HEK293 (cell line): ENCODE data around the gene EHD2.
"Not testable (repeated sequence)": the region's sequence is repeated elsewhere in the genome, so short reads cannot be mapped to it uniquely, and the experiment has no call there.

ENCODE experiments used
- CTCF ChIA-PET: fragments of 350-600 bp; formaldehyde crosslinking; extraction: SDS; loops from one replicate; lab custom pipeline; 2021; ENCODE audit warnings: antibody characterized with exemption; lab: Yijun Ruan, JAX
- POLR2A ChIA-PET: fragments of 300-600 bp; formaldehyde crosslinking; extraction: SDS; loops from one replicate; lab custom pipeline; 2020; ENCODE audit warnings: antibody characterized with exemption, inconsistent platforms; lab: Yijun Ruan, JAX
- H3K27ac ChIP-seq: fragments of 200-500 bp; sonication (Bioruptor generic); 2 replicates; pipeline ENCODE4 v1.5.1; 2014; ENCODE audit warnings: low read depth, low read length, control low read depth, inconsistent platforms; ENCODE audit errors: extremely low read depth
- H3K36me3 ChIP-seq, 2 experiments: fragments of 200-500 bp in 1 of 2; sonication (Bioruptor generic) in 1 of 2; 1 replicate in 1 of 2; 2 replicates in 1 of 2; pipeline ENCODE4 v1.5.1; 2014 to 2017; ENCODE audit warnings: inconsistent platforms in 2 of 2, low read length in 2 of 2; ENCODE audit not compliant: control insufficient read depth in 2 of 2, insufficient read depth in 1 of 2
- H3K4me1 ChIP-seq: fragments of 200-500 bp; sonication (Bioruptor generic); 2 replicates; pipeline ENCODE4 v1.5.1; 2014; ENCODE audit warnings: mild to moderate bottlenecking, low read length, inconsistent platforms; ENCODE audit not compliant: control insufficient read depth, insufficient read depth
- H3K4me3 ChIP-seq: 2 replicates; pipeline ENCODE4 v1.5.1; 2011; ENCODE audit warnings: low read depth, mild to moderate bottlenecking, control low read depth, low read length, moderate library complexity
- H3K9me3 ChIP-seq: fragments of 200-500 bp; sonication (Bioruptor generic); 2 replicates; pipeline ENCODE4 v1.5.1; 2014; ENCODE audit warnings: low read depth, low read length, inconsistent platforms; ENCODE audit not compliant: control insufficient read depth, insufficient read depth
- GLIS1 ChIP-seq: fragments of 450-650 bp; formaldehyde crosslinking; IDR thresholded peaks from 2 replicates; pipeline ENCODE4 v1.5.1; 2016; ENCODE audit warnings: missing biosample characterization, missing genetic modification characterization
- HOXA7 ChIP-seq: sonication (generic); formaldehyde crosslinking; IDR thresholded peaks from 2 replicates; pipeline ENCODE4 v1.8.1; 2022; ENCODE audit warnings: missing genetic modification reagents, borderline replicate concordance
- KLF1 ChIP-seq: fragments of 450-650 bp; formaldehyde crosslinking; IDR thresholded peaks from 2 replicates; pipeline ENCODE4 v1.5.1; 2016; ENCODE audit warnings: missing biosample characterization, missing genetic modification characterization
- OSR2 ChIP-seq: fragments of 450-650 bp; formaldehyde crosslinking; IDR thresholded peaks from 2 replicates; pipeline ENCODE4 v1.5.1; 2016; ENCODE audit warnings: missing biosample characterization, missing genetic modification characterization
- SCRT2 ChIP-seq: fragments of 450-650 bp; formaldehyde crosslinking; IDR thresholded peaks from 2 replicates; pipeline ENCODE4 v1.5.1; 2016; ENCODE audit warnings: missing biosample characterization, missing genetic modification characterization
- SP2 ChIP-seq: fragments of 450-650 bp; formaldehyde crosslinking; IDR thresholded peaks from 2 replicates; pipeline ENCODE4 v1.5.1; 2016; ENCODE audit warnings: missing biosample characterization, missing genetic modification characterization
- YY2 ChIP-seq: fragments of 450-650 bp; formaldehyde crosslinking; IDR thresholded peaks from 2 replicates; pipeline ENCODE4 v1.5.1; 2016; ENCODE audit warnings: missing biosample characterization, missing genetic modification characterization
- ZFHX2 ChIP-seq: fragments of 450-650 bp; formaldehyde crosslinking; conservative IDR thresholded peaks from 2 replicates; pipeline ENCODE4 v1.5.1; 2016; ENCODE audit warnings: missing biosample characterization, missing genetic modification characterization
- ZIC2 ChIP-seq: fragments of 450-650 bp; formaldehyde crosslinking; IDR thresholded peaks from 2 replicates; pipeline ENCODE4 v1.5.1; 2016; ENCODE audit warnings: missing biosample characterization, missing genetic modification characterization
- ZNF114 ChIP-seq: fragments of 450-650 bp; formaldehyde crosslinking; IDR thresholded peaks from 2 replicates; pipeline ENCODE4 v1.5.0; 2017; ENCODE audit warnings: missing biosample characterization, missing genetic modification characterization
- ZNF324 ChIP-seq: fragments of 450-650 bp; formaldehyde crosslinking; IDR thresholded peaks from 2 replicates; pipeline ENCODE4 v1.5.1; 2016; ENCODE audit warnings: missing biosample characterization, missing genetic modification characterization
- ZNF654 ChIP-seq: fragments of 450-650 bp; formaldehyde crosslinking; IDR thresholded peaks from 2 replicates; pipeline ENCODE4 v1.5.1; 2016; ENCODE audit warnings: low read depth, missing biosample characterization, missing genetic modification characterization
- ZNF768 ChIP-seq: fragments of 450-650 bp; formaldehyde crosslinking; IDR thresholded peaks from 2 replicates; pipeline ENCODE4 v1.5.1; 2018; ENCODE audit warnings: missing biosample characterization, mild to moderate bottlenecking, missing genetic modification characterization
- TF ChIP-seq, protein P1 (sequence below): fragments of 450-650 bp; formaldehyde crosslinking; IDR thresholded peaks from 2 replicates; pipeline ENCODE4 v1.5.1; 2016; ENCODE audit warnings: missing biosample characterization, missing genetic modification characterization
- TF ChIP-seq, protein P2 (sequence below): fragments of 450-650 bp; formaldehyde crosslinking; IDR thresholded peaks from 2 replicates; pipeline ENCODE4 v1.5.1; 2016; ENCODE audit warnings: missing biosample characterization, missing genetic modification characterization
- TF ChIP-seq, protein P3 (sequence below): fragments of 450-650 bp; formaldehyde crosslinking; IDR thresholded peaks from 2 replicates; pipeline ENCODE4 v1.5.1; 2016; ENCODE audit warnings: missing biosample characterization, missing genetic modification characterization
- TF ChIP-seq, protein P4 (sequence below): fragments of 450-650 bp; formaldehyde crosslinking; IDR thresholded peaks from 2 replicates; pipeline ENCODE4 v1.5.1; 2016; ENCODE audit warnings: missing biosample characterization, missing genetic modification characterization
- TF ChIP-seq, protein P5 (sequence below): fragments of 450-650 bp; formaldehyde crosslinking; IDR thresholded peaks from 2 replicates; pipeline ENCODE4 v1.5.1; 2016; ENCODE audit warnings: missing biosample characterization, missing genetic modification characterization

EHD2 gene

DNA sequence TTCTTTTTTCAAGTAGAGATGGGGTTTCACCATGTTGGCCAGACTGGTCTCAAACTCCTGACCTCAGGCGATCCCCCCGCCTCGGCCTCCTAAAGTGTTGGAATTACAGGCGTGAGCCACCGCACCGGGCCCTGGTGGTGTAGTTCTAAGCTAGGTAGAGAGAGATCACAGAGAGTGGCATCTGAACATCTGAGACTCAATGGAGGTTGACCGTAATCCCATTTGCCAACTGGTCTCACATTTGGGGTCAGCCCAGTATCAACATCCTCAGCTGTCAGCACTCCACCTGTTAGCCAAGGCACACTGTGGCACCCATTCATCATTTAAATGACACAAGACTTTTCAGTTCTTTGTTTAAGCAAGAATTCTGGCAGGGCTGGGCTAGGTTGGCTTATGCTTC, 73.3 kb downstream of the EHD2 start:
- Histone ChIP-seq H3K4me3 (no peak overlapping the region), H3K4me1 (no peaks in the 10 kb centered on the region), H3K36me3 (peaks cover 21 to 40% of the 10 kb centered on the region in 2 experiments; a peak in 2 of 3 replicates), H3K9me3 (no peaks in the 10 kb centered on the region), H3K27ac (no peak overlapping the region)
- ChIA-PET CTCF (interaction anchor here (0.6 to 7.9 kb wide), 8 partner anchors 10 to 82 kb away, joined by 3 to 197 read pairs (median 4); partner anchors contain the start of genes EHD2 and NOP53), POLR2A (interaction anchor here (0.6 kb wide), 1 partner anchor 22 kb away, joined by 9 read pairs; no protein-coding TSS in a partner anchor)
- TF ChIP-seq OSR2 (tag by site-specific recombination) (no peak), HOXA7 (CRISPR knock-in tag) (no peak), ZNF114 (tag by site-specific recombination) (no peak), SCRT2 (peak; percentile 40; the same call in 1 of the 2 replicates)
- TF ChIP-seq, protein P1, sequence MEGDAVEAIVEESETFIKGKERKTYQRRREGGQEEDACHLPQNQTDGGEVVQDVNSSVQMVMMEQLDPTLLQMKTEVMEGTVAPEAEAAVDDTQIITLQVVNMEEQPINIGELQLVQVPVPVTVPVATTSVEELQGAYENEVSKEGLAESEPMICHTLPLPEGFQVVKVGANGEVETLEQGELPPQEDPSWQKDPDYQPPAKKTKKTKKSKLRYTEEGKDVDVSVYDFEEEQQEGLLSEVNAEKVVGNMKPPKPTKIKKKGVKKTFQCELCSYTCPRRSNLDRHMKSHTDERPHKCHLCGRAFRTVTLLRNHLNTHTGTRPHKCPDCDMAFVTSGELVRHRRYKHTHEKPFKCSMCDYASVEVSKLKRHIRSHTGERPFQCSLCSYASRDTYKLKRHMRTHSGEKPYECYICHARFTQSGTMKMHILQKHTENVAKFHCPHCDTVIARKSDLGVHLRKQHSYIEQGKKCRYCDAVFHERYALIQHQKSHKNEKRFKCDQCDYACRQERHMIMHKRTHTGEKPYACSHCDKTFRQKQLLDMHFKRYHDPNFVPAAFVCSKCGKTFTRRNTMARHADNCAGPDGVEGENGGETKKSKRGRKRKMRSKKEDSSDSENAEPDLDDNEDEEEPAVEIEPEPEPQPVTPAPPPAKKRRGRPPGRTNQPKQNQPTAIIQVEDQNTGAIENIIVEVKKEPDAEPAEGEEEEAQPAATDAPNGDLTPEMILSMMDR (tag by site-specific recombination) = no peak

DNA sequence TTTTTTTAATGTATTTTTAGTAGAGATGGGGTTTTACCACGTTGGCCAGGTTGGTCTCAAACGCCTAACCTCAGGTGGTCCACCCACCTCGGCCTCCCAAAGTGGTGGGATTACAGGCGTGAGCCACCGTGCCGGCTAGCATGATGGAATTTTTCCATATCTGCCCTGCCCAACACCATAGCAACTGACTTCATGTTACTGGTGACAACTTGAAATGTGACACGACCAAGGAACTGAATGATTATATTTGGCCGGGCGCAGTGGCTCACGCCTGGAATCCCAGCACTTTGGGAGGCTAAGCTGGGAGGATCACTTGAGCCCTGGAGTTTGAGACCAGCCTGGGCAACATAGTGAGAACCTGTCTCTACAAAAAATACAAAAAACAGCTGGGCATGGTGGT, 74.1 kb downstream of the EHD2 start:
- H3K9me3 ChIP-seq, H3K4me3 ChIP-seq, POLR2A ChIA-PET, H3K27ac ChIP-seq, H3K4me1 ChIP-seq: not testable (repeated sequence)
- H3K36me3 ChIP-seq = peaks cover 19 to 32% of the 10 kb centered on the region in 2 experiments; a peak in 2 of 3 replicates
- CTCF ChIA-PET = interaction anchor here (1.0 to 7.9 kb wide), 14 partner anchors 8 to 359 kb away, joined by 3 to 197 read pairs (median 4); partner anchors contain the start of genes EHD2 and NOP53

DNA sequence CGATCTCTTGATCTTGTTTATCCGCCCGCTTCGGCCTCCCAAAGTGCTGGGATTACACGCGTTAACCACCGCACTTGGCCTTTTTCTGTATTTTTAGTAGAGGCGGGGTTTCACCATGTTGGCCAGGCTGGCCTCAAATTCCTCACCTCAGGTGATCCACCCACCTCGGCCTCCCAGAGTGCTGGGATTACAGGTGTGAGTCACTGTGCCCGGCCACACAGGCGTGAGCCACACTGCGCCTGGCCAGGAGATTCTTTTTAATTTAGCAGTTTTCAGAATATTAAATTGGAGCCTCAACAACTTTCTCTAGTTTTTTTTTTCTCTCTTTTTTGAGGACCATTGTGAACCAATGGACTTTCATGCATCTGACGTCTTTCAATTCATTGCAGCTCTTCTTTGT, 76.6 kb downstream of the EHD2 start:
- peak; percentile 38 for TF ChIP-seq GLIS1
- ChIA-PET CTCF (interaction anchor here (0.6 to 7.9 kb wide), 34 partner anchors 8 to 474 kb away, joined by 3 to 197 read pairs (median 4); partner anchors contain the start of genes EHD2 and NOP53), POLR2A (interaction anchor here (0.6 to 0.7 kb wide), 2 partner anchors 10 to 26 kb away, joined by 3 read pairs; no protein-coding TSS in a partner anchor)

DNA sequence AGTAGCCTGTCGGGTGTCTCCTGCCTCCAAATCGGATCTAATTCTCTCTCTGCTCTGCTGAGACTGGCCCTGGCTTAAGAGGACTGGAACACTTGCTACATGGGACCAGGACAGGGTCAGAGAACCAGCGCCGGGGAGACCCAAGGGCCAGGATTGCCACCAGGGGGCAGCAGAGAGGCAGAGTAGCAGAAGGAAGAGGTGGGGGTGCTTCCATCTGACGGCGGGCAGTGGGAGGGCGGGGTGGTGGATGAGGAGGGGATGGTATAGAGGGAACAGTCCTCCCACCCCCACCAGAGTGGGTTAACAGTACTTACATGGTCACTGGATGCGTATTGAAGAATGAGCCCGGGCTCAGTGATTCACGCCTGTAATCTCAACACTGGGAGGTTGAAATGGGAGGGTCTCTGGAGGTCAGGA, 77.2 kb downstream of the EHD2 start:
- POLR2A ChIA-PET = interaction anchor here (0.6 kb wide), 1 partner anchor 25 kb away, joined by 3 read pairs; no protein-coding TSS in a partner anchor
- Histone ChIP-seq H3K36me3 (peaks cover 4 to 8% of the 10 kb centered on the region in 2 experiments; a peak in 2 of 3 replicates), H3K9me3 (no peaks in the 10 kb centered on the region), H3K4me3 (no peak overlapping the region), H3K4me1 (no peaks in the 10 kb centered on the region), H3K27ac (no peak overlapping the region)
- CTCF ChIA-PET = interaction anchor here (0.6 to 7.9 kb wide), 31 partner anchors 8 to 392 kb away, joined by 3 to 197 read pairs (median 5); partner anchors contain the start of genes EHD2 and NOP53
- TF ChIP-seq, protein P2, sequence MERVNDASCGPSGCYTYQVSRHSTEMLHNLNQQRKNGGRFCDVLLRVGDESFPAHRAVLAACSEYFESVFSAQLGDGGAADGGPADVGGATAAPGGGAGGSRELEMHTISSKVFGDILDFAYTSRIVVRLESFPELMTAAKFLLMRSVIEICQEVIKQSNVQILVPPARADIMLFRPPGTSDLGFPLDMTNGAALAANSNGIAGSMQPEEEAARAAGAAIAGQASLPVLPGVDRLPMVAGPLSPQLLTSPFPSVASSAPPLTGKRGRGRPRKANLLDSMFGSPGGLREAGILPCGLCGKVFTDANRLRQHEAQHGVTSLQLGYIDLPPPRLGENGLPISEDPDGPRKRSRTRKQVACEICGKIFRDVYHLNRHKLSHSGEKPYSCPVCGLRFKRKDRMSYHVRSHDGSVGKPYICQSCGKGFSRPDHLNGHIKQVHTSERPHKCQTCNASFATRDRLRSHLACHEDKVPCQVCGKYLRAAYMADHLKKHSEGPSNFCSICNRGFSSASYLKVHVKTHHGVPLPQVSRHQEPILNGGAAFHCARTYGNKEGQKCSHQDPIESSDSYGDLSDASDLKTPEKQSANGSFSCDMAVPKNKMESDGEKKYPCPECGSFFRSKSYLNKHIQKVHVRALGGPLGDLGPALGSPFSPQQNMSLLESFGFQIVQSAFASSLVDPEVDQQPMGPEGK (tag by site-specific recombination) = peak; percentile 43; the same call in 1 of the 2 replicates
- TF ChIP-seq ZIC2 (no peak), YY2 (tag by site-specific recombination) (no peak), ZFHX2 (peak; percentile 58), SP2 (tag by site-specific recombination) (no peak), ZNF654 (peak; percentile 41), KLF1 (tag by site-specific recombination) (0 out of 2 replicates have a peak, but pooled peaks have one; percentile 39), ZNF324 (tag by site-specific recombination) (no peak), GLIS1 (no peak; the same call in 1 of the 2 replicates), ZNF768 (no peak)
- TF ChIP-seq, protein P3, sequence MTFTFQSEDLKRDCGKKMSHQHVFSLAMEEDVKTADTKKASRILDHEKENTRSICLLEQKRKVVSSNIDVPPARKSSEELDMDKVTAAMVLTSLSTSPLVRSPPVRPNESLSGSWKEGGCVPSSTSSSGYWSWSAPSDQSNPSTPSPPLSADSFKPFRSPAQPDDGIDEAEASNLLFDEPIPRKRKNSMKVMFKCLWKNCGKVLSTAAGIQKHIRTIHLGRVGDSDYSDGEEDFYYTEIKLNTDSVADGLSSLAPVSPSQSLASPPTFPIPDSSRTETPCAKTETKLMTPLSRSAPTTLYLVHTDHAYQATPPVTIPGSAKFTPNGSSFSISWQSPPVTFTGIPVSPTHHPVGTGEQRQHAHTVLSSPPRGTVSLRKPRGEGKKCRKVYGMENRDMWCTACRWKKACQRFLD (tag by site-specific recombination) = no peak
- TF ChIP-seq, protein P4, sequence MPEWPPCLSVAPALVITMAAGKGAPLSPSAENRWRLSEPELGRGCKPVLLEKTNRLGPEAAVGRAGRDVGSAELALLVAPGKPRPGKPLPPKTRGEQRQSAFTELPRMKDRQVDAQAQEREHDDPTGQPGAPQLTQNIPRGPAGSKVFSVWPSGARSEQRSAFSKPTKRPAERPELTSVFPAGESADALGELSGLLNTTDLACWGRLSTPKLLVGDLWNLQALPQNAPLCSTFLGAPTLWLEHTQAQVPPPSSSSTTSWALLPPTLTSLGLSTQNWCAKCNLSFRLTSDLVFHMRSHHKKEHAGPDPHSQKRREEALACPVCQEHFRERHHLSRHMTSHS = no peak
- TF ChIP-seq, protein P5, sequence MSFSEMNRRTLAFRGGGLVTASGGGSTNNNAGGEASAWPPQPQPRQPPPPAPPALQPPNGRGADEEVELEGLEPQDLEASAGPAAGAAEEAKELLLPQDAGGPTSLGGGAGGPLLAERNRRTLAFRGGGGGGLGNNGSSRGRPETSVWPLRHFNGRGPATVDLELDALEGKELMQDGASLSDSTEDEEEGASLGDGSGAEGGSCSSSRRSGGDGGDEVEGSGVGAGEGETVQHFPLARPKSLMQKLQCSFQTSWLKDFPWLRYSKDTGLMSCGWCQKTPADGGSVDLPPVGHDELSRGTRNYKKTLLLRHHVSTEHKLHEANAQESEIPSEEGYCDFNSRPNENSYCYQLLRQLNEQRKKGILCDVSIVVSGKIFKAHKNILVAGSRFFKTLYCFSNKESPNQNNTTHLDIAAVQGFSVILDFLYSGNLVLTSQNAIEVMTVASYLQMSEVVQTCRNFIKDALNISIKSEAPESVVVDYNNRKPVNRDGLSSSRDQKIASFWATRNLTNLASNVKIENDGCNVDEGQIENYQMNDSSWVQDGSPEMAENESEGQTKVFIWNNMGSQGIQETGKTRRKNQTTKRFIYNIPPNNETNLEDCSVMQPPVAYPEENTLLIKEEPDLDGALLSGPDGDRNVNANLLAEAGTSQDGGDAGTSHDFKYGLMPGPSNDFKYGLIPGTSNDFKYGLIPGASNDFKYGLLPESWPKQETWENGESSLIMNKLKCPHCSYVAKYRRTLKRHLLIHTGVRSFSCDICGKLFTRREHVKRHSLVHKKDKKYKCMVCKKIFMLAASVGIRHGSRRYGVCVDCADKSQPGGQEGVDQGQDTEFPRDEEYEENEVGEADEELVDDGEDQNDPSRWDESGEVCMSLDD = 0 out of 2 replicates have a peak, but pooled peaks have one; percentile 11

More for the DNA sequence above, 76.6 kb downstream of the EHD2 start:
- H3K27ac ChIP-seq, H3K4me1 ChIP-seq, H3K4me3 ChIP-seq, H3K9me3 ChIP-seq: not testable (repeated sequence)
- H3K36me3 ChIP-seq = peaks cover 8 to 11% of the 10 kb centered on the region in 2 experiments; a peak in 2 of 3 replicates
